ENCODE data around the gene SMIM30. TPM values are rescaled to one million over a fixed set of nuclear protein-coding genes. Genes with fewer than 3 reads are reported as not detected.

Gene SMIM30
- total and polyA plus RNA-seq, 4 donors, result 9.7 to 32.9 (median 19.8) TPM

DNA sequence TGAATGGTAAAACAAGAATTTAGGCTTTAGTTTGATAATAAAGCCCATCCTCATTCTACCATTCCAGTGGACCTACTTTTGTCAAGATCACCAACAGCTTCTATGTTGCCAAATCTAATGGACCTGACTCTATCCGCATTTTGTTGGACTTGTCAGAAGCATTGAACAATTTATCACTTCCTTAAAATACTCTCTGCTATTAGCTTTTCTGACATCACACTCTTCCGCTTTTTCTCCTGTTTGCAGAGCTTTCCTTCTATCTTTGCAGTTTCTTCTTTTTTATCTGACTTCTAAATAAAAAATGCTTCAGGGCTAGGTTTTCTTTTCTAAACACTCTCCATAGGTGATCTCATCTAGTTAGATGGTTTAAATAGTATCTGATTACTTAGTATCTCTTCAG is 42.7 kb upstream of the SMIM30 start:
- H3K27me3 ChIP-seq (ENCODE audit: control insufficient read depth in 4 of 4, insufficient read depth in 4 of 4, low read length in 3 of 4), result peaks cover 0 to 7% (median 0%) of the 10 kb centered on the region in 4 donors
- no peaks in the 10 kb centered on the region for H3K4me1 ChIP-seq (ENCODE audit: control insufficient read depth in 4 of 4, insufficient read depth in 4 of 4, low read length in 3 of 4)
- no peaks in the 10 kb centered on the region for H3K9me3 ChIP-seq (ENCODE audit: control insufficient read depth in 4 of 4, low read length in 3 of 4)
- no peak for DNase-seq (ENCODE audit: low spot score)
- 81% methylated on average over 2 of the region's 2 CpGs for WGBS
- H3K4me3 ChIP-seq (ENCODE audit: low read depth in 1 of 3, low read length in 3 of 3), result no peak overlapping the region
- no peaks in the 10 kb centered on the region for H3K36me3 ChIP-seq (ENCODE audit: control insufficient read depth in 4 of 4, insufficient read depth in 3 of 4, low read depth in 1 of 4, low read length in 3 of 4)
- no peak overlapping the region for H3K27ac ChIP-seq (ENCODE audit: low read depth in 1 of 2, low read length in 2 of 2)
- H3K9ac ChIP-seq (ENCODE audit: low read depth in 1 of 2, low read length in 2 of 2), result no peak overlapping the region
- TF ChIP-seq FOXA2 (IDR thresholded peaks at IDR 0.05), result no peak
- TF ChIP-seq RXRA (IDR thresholded peaks at IDR 0.05), result no peak
- no peak for TF ChIP-seq TAF1 (conservative IDR thresholded peaks at IDR 0.05)
- TF ChIP-seq RAD21 (IDR thresholded peaks at IDR 0.05), result no peak
- TF ChIP-seq HNF4G (IDR thresholded peaks at IDR 0.05), result no peak
- TF ChIP-seq NR2F2 (IDR thresholded peaks at IDR 0.05), result no peak
- TF ChIP-seq, protein P1, sequence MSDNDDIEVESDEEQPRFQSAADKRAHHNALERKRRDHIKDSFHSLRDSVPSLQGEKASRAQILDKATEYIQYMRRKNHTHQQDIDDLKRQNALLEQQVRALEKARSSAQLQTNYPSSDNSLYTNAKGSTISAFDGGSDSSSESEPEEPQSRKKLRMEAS (IDR thresholded peaks at IDR 0.05), result no peak
- TF ChIP-seq, protein P2, sequence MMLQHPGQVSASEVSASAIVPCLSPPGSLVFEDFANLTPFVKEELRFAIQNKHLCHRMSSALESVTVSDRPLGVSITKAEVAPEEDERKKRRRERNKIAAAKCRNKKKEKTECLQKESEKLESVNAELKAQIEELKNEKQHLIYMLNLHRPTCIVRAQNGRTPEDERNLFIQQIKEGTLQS (IDR thresholded peaks at IDR 0.05), result no peak
- TF ChIP-seq EGR1 (IDR thresholded peaks at IDR 0.05; ENCODE audit: low read depth in 2 of 2), result no peak

- H3K27me3 ChIP-seq (ENCODE audit: control insufficient read depth in 4 of 4, insufficient read depth in 4 of 4, low read length in 3 of 4), result peaks cover 0 to 7% (median 0%) of the 10 kb centered on the region in 4 donors
- H3K9me3 ChIP-seq (ENCODE audit: control insufficient read depth in 4 of 4, low read length in 3 of 4), result no peaks in the 10 kb centered on the region
- H3K9ac ChIP-seq (ENCODE audit: low read depth in 1 of 2, low read length in 2 of 2), result no peak overlapping the region
- no peaks in the 10 kb centered on the region for H3K4me1 ChIP-seq (ENCODE audit: control insufficient read depth in 4 of 4, insufficient read depth in 4 of 4, low read length in 3 of 4)
- no peak for DNase-seq (ENCODE audit: low spot score)
- no peaks in the 10 kb centered on the region for H3K36me3 ChIP-seq (ENCODE audit: control insufficient read depth in 4 of 4, insufficient read depth in 3 of 4, low read depth in 1 of 4, low read length in 3 of 4)
- no peak overlapping the region for H3K4me3 ChIP-seq (ENCODE audit: low read depth in 1 of 3, low read length in 3 of 3)
- WGBS, result 42% methylated on average over 5 of the region's 5 CpGs
- TF ChIP-seq RAD21 (IDR thresholded peaks at IDR 0.05) (peak; percentile 48 to 54), GABPA (IDR thresholded peaks at IDR 0.05 in 1 of 2, conservative IDR thresholded peaks at IDR 0.05 in 1 of 2) (no peak), CTCF (IDR thresholded peaks at IDR 0.05; ENCODE audit: low read depth, low read length, missing input control) (peak; percentile 41)
- no peak overlapping the region for H3K27ac ChIP-seq (ENCODE audit: low read depth in 1 of 2, low read length in 2 of 2)
These were observed 41.5 kb upstream of the SMIM30 start for GRCh38 chr7:113159746-113160339.

DNA sequence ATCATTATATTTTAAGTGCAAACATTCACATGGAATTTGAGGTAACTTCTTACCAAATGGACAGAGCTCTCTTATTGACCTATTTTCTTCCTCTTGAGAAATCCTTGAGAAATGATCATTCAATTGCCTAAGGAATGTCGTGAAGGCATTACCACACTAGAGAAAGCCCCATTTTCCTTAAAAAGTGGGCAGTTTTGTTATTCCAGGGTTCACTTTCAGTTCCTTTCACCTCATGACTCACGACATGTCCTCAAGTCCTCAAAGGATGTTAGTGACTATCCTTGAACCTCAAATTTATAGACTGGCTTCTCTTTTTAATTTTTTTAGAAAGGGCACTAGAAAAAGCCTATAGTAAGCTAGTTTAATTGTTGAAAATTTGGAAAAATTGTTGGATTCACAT is 40.4 kb upstream of the SMIM30 start:
- no peak for DNase-seq (ENCODE audit: low spot score)
- Histone ChIP-seq H3K9ac (ENCODE audit: low read depth in 1 of 2, low read length in 2 of 2) (no peak overlapping the region), H3K27me3 (ENCODE audit: control insufficient read depth in 4 of 4, insufficient read depth in 4 of 4, low read length in 3 of 4) (peaks cover 0 to 7% (median 0%) of the 10 kb centered on the region in 4 donors), H3K9me3 (ENCODE audit: control insufficient read depth in 4 of 4, low read length in 3 of 4) (no peaks in the 10 kb centered on the region), H3K36me3 (ENCODE audit: control insufficient read depth in 4 of 4, insufficient read depth in 3 of 4, low read depth in 1 of 4, low read length in 3 of 4) (no peaks in the 10 kb centered on the region), H3K27ac (ENCODE audit: low read depth in 1 of 2, low read length in 2 of 2) (no peak overlapping the region), H3K4me3 (ENCODE audit: low read depth in 1 of 3, low read length in 3 of 3) (no peak overlapping the region), H3K4me1 (ENCODE audit: control insufficient read depth in 4 of 4, insufficient read depth in 4 of 4, low read length in 3 of 4) (no peaks in the 10 kb centered on the region)
- WGBS, result 41% methylated on average over 2 of the region's 2 CpGs
- TF ChIP-seq, protein P1 (IDR thresholded peaks at IDR 0.05), result no peak
- no peak for TF ChIP-seq YY1 (IDR thresholded peaks at IDR 0.05)
- TF ChIP-seq RAD21 (IDR thresholded peaks at IDR 0.05), result no peak
- TF ChIP-seq, protein P3, sequence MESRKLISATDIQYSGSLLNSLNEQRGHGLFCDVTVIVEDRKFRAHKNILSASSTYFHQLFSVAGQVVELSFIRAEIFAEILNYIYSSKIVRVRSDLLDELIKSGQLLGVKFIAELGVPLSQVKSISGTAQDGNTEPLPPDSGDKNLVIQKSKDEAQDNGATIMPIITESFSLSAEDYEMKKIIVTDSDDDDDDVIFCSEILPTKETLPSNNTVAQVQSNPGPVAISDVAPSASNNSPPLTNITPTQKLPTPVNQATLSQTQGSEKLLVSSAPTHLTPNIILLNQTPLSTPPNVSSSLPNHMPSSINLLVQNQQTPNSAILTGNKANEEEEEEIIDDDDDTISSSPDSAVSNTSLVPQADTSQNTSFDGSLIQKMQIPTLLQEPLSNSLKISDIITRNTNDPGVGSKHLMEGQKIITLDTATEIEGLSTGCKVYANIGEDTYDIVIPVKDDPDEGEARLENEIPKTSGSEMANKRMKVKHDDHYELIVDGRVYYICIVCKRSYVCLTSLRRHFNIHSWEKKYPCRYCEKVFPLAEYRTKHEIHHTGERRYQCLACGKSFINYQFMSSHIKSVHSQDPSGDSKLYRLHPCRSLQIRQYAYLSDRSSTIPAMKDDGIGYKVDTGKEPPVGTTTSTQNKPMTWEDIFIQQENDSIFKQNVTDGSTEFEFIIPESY (IDR thresholded peaks at IDR 0.05), result no peak
- TF ChIP-seq HNF4G (IDR thresholded peaks at IDR 0.05), result no peak
- no peak for TF ChIP-seq RXRA (IDR thresholded peaks at IDR 0.05)
- no peak for TF ChIP-seq TAF1 (conservative IDR thresholded peaks at IDR 0.05)
- TF ChIP-seq FOXA1 (IDR thresholded peaks at IDR 0.05), result no peak
- TF ChIP-seq, protein P2 (IDR thresholded peaks at IDR 0.05), result no peak
